Vagina (tissue), 2 donors: Measurements from ENCODE around the gene ACSM5. TPM values are rescaled to one million over a fixed set of nuclear protein-coding genes. Genes with fewer than 3 reads are reported as not detected.

Experiments
- DNase-seq, 2 donors: peaks; one replicate each; pipeline ENCODE4 v3.0.0-alpha.2; 2017; ENCODE audit errors: extremely low spot score in 2 of 2
- H3K27ac ChIP-seq: fragments of 200-600 bp; sonication (generic); one replicate; pipeline ENCODE4 v1.5.1; 2019
- H3K27me3 ChIP-seq: fragments of 200-600 bp; sonication (generic); one replicate; pipeline ENCODE4 v1.5.1; 2019
- H3K36me3 ChIP-seq, 2 donors: fragments of 200-600 bp; sonication (generic); one replicate each; pipeline ENCODE4 v1.5.1; 2017 to 2019
- H3K4me1 ChIP-seq: fragments of 200-600 bp; sonication (generic); one replicate; pipeline ENCODE4 v1.5.1; 2019
- H3K4me3 ChIP-seq, 2 donors: fragments of 200-600 bp; sonication (generic); 1 replicate in 1 of 2; 2 replicates in 1 of 2; pipeline ENCODE4 v1.5.1; 2016 to 2019
- H3K9me3 ChIP-seq: fragments of 200-600 bp; sonication (generic); one replicate; pipeline ENCODE4 v1.5.1; 2019
- POLR2A ChIP-seq, 2 donors: fragments of 450-650 bp; IDR thresholded peaks; one replicate each; pipeline ENCODE4 v1.6.1; 2017; ENCODE audit warnings: antibody characterized with exemption in 2 of 2, mild to moderate bottlenecking in 2 of 2, moderate library complexity in 2 of 2
- POLR2AphosphoS5 ChIP-seq, 2 donors: sonication (generic); formaldehyde crosslinking; IDR thresholded peaks; one replicate each; pipeline ENCODE4 v1.9.0; 2017; ENCODE audit warnings: antibody characterized with exemption in 2 of 2, mild to moderate bottlenecking in 2 of 2, low read depth in 1 of 2; ENCODE audit not compliant: insufficient read depth in 1 of 2
- intact Hi-C: fragments of 100-400 bp; cut with DNase I; formaldehyde crosslinking; loops from one replicate; pipeline ENCODE4 v1.15.1; 2023
- total RNA-seq: library from RNA; depleted of rRNA; stranded (reverse); fragments of >200 nt; gene quantifications from one replicate; pipeline ENCODE4 v1.2.3, GENCODE V29; 2016
- TF ChIP-seq, protein P1 (sequence below), 3 experiments: fragments of 450-650 bp in 2 of 3; fragments of 200-600 bp in 1 of 3; sonication (generic) in 1 of 3; IDR thresholded peaks; one replicate each; pipeline ENCODE4 v1.5.1; 2017 to 2019; ENCODE audit warnings: antibody characterized with exemption in 3 of 3, mild to moderate bottlenecking in 2 of 3, moderate library complexity in 2 of 3

ACSM5 gene
- total RNA-seq, 1 donor from 2014 or later: 2.9 TPM

- Histone ChIP-seq H3K9me3 (no peaks in the 10 kb centered on the region), H3K4me3 (no peak overlapping the region), H3K27ac (no peak overlapping the region), H3K27me3 (no peaks in the 10 kb centered on the region), H3K36me3 (no peaks in the 10 kb centered on the region), H3K4me1 (no peaks in the 10 kb centered on the region)
- no peak for DNase-seq
- intact Hi-C loops: no loop called here
- no peak for TF ChIP-seq POLR2AphosphoS5 (IDR thresholded peaks at IDR 0.05; ENCODE audit: insufficient read depth in 1 of 2, low read depth in 1 of 2)
- TF ChIP-seq, protein P1, sequence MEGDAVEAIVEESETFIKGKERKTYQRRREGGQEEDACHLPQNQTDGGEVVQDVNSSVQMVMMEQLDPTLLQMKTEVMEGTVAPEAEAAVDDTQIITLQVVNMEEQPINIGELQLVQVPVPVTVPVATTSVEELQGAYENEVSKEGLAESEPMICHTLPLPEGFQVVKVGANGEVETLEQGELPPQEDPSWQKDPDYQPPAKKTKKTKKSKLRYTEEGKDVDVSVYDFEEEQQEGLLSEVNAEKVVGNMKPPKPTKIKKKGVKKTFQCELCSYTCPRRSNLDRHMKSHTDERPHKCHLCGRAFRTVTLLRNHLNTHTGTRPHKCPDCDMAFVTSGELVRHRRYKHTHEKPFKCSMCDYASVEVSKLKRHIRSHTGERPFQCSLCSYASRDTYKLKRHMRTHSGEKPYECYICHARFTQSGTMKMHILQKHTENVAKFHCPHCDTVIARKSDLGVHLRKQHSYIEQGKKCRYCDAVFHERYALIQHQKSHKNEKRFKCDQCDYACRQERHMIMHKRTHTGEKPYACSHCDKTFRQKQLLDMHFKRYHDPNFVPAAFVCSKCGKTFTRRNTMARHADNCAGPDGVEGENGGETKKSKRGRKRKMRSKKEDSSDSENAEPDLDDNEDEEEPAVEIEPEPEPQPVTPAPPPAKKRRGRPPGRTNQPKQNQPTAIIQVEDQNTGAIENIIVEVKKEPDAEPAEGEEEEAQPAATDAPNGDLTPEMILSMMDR (IDR thresholded peaks at IDR 0.05): no peak
- TF ChIP-seq POLR2A (IDR thresholded peaks at IDR 0.05): no peak
Observed at GRCh38 chr16:20484726-20485125, 75.4 kb downstream of the ACSM5 start.

DNA sequence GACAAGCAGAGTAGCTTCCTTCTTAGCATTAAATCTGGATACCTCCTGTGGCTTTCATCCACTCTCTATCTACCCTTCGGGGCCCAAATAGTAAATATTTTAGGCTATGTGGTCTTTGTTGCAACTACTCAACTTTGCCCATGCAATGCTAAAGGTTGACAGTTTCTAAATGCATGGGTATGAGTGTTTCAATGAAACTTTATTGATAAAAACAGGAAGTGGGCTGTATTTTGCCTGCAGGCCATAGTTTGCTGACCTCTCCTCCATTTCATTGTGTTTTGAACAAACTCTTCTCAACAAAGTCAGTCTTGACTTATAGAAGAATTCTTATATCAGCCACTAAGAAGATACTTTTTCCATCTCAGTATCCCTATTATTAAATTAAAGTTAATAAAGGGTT, 76.1 kb downstream of the ACSM5 start:
- intact Hi-C loops: no loop called here
- Histone ChIP-seq H3K4me3 (no peak overlapping the region), H3K36me3 (no peaks in the 10 kb centered on the region), H3K27ac (no peak overlapping the region), H3K9me3 (no peaks in the 10 kb centered on the region), H3K27me3 (no peaks in the 10 kb centered on the region), H3K4me1 (no peaks in the 10 kb centered on the region)
- DNase-seq: no peak
- no peak for TF ChIP-seq POLR2AphosphoS5 (IDR thresholded peaks at IDR 0.05; ENCODE audit: insufficient read depth in 1 of 2, low read depth in 1 of 2)
- TF ChIP-seq POLR2A (IDR thresholded peaks at IDR 0.05): no peak
- TF ChIP-seq, protein P1 (IDR thresholded peaks at IDR 0.05): no peak

Other genes starting within 250 kb of the ACSM5 start
- gene GP2, start 82.0 kb upstream of the ACSM5 start, total RNA-seq: not detected
- gene UMOD, start 56.8 kb upstream of the ACSM5 start, total RNA-seq: not detected
- not detected for gene PDILT, start 4.8 kb upstream of the ACSM5 start, total RNA-seq
- gene ACSM2A, start 42.0 kb downstream of the ACSM5 start, total RNA-seq: not detected
- not detected for gene ACSM2B, start 166.8 kb downstream of the ACSM5 start, total RNA-seq